WTC11 (cell line): ENCODE measurements around the gene ZNF786. TPM values are rescaled to one million over a fixed set of nuclear protein-coding genes. Genes with fewer than 3 reads are reported as not detected.
A peak's percentile ranks its signal among the peaks of the same experiment; 100 is the strongest.
"Not testable (repeated sequence)": the region's sequence is repeated elsewhere in the genome, so short reads cannot be mapped to it uniquely, and the experiment has no call there.

Source experiments
- ATAC-seq: fragments of 200-7000 bp; cut with Tn5 transposase; 2 replicates; pipeline ENCODE4 v1.10.0; 2021; ENCODE audit warnings: mild to moderate bottlenecking, moderate library complexity
- CTCF ChIA-PET: fragments of 300-600 bp; sonication (Branson Sonifier 250); formaldehyde crosslinking; loops from one replicate; lab custom pipeline; 2021; ENCODE audit warnings: antibody characterized with exemption; lab: Charles Lee
- POLR2A ChIA-PET: fragments of 350-600 bp; sonication (Branson Sonifier 250); formaldehyde crosslinking; loops from one replicate; lab custom pipeline; 2021; ENCODE audit warnings: antibody characterized with exemption; lab: Charles Lee
- DNase-seq: peaks from one replicate; pipeline ENCODE4 v3.0.0; 2021; ENCODE audit warnings: low spot score
- H3K27ac Mint-ChIP-seq: 2 replicates; pipeline ENCODE4 v1.8.0; 2021; ENCODE audit warnings: mixed read lengths
- H3K27me3 Mint-ChIP-seq: 2 replicates; pipeline ENCODE4 v1.8.0; 2021; ENCODE audit warnings: low read depth, mild to moderate bottlenecking, moderate library complexity, mixed read lengths
- H3K36me3 Mint-ChIP-seq: 2 replicates; pipeline ENCODE4 v1.8.0; 2021; ENCODE audit warnings: mixed read lengths
- H3K4me1 Mint-ChIP-seq: 2 replicates; pipeline ENCODE4 v1.8.0; 2022; ENCODE audit warnings: mixed read lengths
- H3K4me3 Mint-ChIP-seq: 2 replicates; pipeline ENCODE4 v1.8.0; 2021; ENCODE audit warnings: mild to moderate bottlenecking, moderate library complexity, mixed read lengths
- H3K9me3 Mint-ChIP-seq: 2 replicates; pipeline ENCODE4 v1.8.0; 2021; ENCODE audit warnings: mixed read lengths
- ATF1 ChIP-seq: sonication (generic); formaldehyde crosslinking; IDR thresholded peaks from 2 replicates; pipeline ENCODE4 v1.8.1; 2023; ENCODE audit warnings: mild to moderate bottlenecking, moderate library complexity, missing genetic modification reagents
- CTCF ChIP-seq: fragments of 200-600 bp; IDR thresholded peaks from 2 replicates; pipeline ENCODE4 v1.8.0; 2022; ENCODE audit warnings: antibody characterized with exemption
- E2F1 ChIP-seq: sonication (generic); formaldehyde crosslinking; IDR thresholded peaks from 2 replicates; pipeline ENCODE4 v1.8.0; 2022; ENCODE audit warnings: mild to moderate bottlenecking, missing genetic modification reagents
- FOXJ3 ChIP-seq: sonication (generic); formaldehyde crosslinking; IDR thresholded peaks from 2 replicates; pipeline ENCODE4 v1.9.0; 2021; ENCODE audit warnings: missing genetic modification reagents, mild to moderate bottlenecking, borderline replicate concordance
- GRHL2 ChIP-seq: fragments of 250-450 bp; sonication (Bioruptor Pico); IDR thresholded peaks from 2 replicates; pipeline ENCODE4 v1.8.0; 2022; ENCODE audit warnings: mild to moderate bottlenecking, moderate library complexity; ENCODE audit not compliant: insufficient replicate concordance, severe bottlenecking
- GTF2I ChIP-seq: fragments of 250-450 bp; sonication (Bioruptor Pico); conservative IDR thresholded peaks from 2 replicates; pipeline ENCODE4 v1.4.0; 2021; ENCODE audit warnings: mild to moderate bottlenecking
- HMGA2 ChIP-seq: fragments of 250-450 bp; sonication (Bioruptor Pico); IDR thresholded peaks from 2 replicates; pipeline ENCODE4 v1.4.0; 2021; ENCODE audit warnings: mild to moderate bottlenecking, moderate library complexity
- IRF1 ChIP-seq: sonication (generic); formaldehyde crosslinking; IDR thresholded peaks from 2 replicates; pipeline ENCODE4 v1.8.0; 2023; ENCODE audit warnings: missing genetic modification reagents
- NFATC4 ChIP-seq: fragments of 250-450 bp; sonication (Bioruptor Pico); IDR thresholded peaks from 2 replicates; pipeline ENCODE4 v1.9.0; 2021; ENCODE audit warnings: mild to moderate bottlenecking
- NR2C2 ChIP-seq: sonication (generic); formaldehyde crosslinking; IDR thresholded peaks from 2 replicates; pipeline ENCODE4 v1.8.0; 2022; ENCODE audit warnings: mild to moderate bottlenecking, missing genetic modification reagents
- NR3C1 ChIP-seq: sonication (generic); formaldehyde crosslinking; conservative IDR thresholded peaks from 2 replicates; pipeline ENCODE4 v1.8.1; 2023; ENCODE audit warnings: low read depth, mild to moderate bottlenecking, missing genetic modification reagents
- SMAD4 ChIP-seq: sonication (generic); formaldehyde crosslinking; IDR thresholded peaks from 2 replicates; pipeline ENCODE4 v1.8.0; 2022; ENCODE audit warnings: mild to moderate bottlenecking, missing genetic modification reagents
- TEAD1 ChIP-seq: sonication (generic); formaldehyde crosslinking; IDR thresholded peaks from 2 replicates; pipeline ENCODE4 v1.8.0; 2022; ENCODE audit warnings: mild to moderate bottlenecking, missing genetic modification reagents
- ZNF219 ChIP-seq: sonication (generic); formaldehyde crosslinking; IDR thresholded peaks from 2 replicates; pipeline ENCODE4 v1.8.0; 2023; ENCODE audit warnings: missing genetic modification reagents, mild to moderate bottlenecking, borderline replicate concordance
- ZNF423 ChIP-seq: fragments of 250-450 bp; sonication (Bioruptor Pico); IDR thresholded peaks from 2 replicates; pipeline ENCODE4 v2.1.2; 2022; ENCODE audit warnings: mild to moderate bottlenecking, moderate library complexity
- total RNA-seq: library from RNA; stranded (reverse); gene quantifications from 3 replicates; pipeline ENCODE4 v1.2.3, GENCODE V29; 2021
- TF ChIP-seq, protein P1 (sequence below): sonication (generic); formaldehyde crosslinking; IDR thresholded peaks from 2 replicates; pipeline ENCODE4 v1.8.1; 2022; ENCODE audit warnings: mild to moderate bottlenecking, missing genetic modification reagents, moderate library complexity, borderline replicate concordance
- TF ChIP-seq, protein P2 (sequence below): sonication (generic); formaldehyde crosslinking; IDR thresholded peaks from 2 replicates; pipeline ENCODE4 v1.8.1; 2022; ENCODE audit warnings: missing genetic modification reagents, borderline replicate concordance
- TF ChIP-seq, protein P3 (sequence below): sonication (generic); formaldehyde crosslinking; IDR thresholded peaks from 2 replicates; pipeline ENCODE4 v1.8.1; 2023; ENCODE audit warnings: mild to moderate bottlenecking, moderate library complexity, missing genetic modification reagents

Gene ZNF786
- total RNA-seq, 1 experiment from 2014 or later: 11.4 TPM

- H3K27me3 Mint-ChIP-seq, H3K4me3 Mint-ChIP-seq, ATAC-seq, H3K36me3 Mint-ChIP-seq, DNase-seq, POLR2A ChIA-PET, H3K4me1 Mint-ChIP-seq, H3K9me3 Mint-ChIP-seq: not testable (repeated sequence)
- peak overlapping the region; percentile 15; the same call in 1 of the 2 replicates for H3K27ac Mint-ChIP-seq
- CTCF ChIA-PET: interaction anchor here (0.6 to 3.3 kb wide), 2 partner anchors 9 to 174 kb away, joined by 3 to 15 read pairs; no protein-coding TSS in a partner anchor
These were observed 28.2 kb downstream of the ZNF786 start for GRCh38 chr7:149062217-149062899.

DNA sequence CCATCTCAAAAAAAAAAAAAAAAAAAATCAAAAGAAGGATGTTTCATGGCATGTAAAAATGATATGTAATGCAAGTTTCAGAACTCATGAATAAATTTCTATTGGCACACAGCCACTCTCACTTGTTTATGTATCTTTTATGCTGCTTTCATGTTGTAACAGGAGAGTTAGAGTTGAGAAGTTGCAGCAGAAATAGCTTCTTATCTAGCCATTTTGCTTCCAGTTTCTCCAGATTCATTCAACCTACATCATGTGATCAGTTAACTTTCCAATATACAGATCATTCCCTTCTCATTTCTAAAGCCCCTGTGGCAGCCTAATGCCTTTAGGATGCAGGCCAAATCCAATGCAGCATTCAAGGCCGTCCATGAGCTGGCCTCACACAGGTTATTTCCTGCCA lies 30.4 kb downstream of the ZNF786 start:
- ATAC-seq (no peak), DNase-seq (no peak)
- Mint-ChIP-seq H3K9me3 (peaks cover 13% of the 10 kb centered on the region), H3K4me1 (peaks cover 5% of the 10 kb centered on the region), H3K36me3 (no peaks in the 10 kb centered on the region), H3K27me3 (no peaks in the 10 kb centered on the region), H3K4me3 (no peak overlapping the region), H3K27ac (peak overlapping the region; percentile 84; the same call in 1 of the 2 replicates)
- TF ChIP-seq NR3C1 (CRISPR knock-in tag) (no peak), GRHL2 (CRISPR knock-in tag) (no peak), NR2C2 (CRISPR knock-in tag) (no peak), ATF1 (CRISPR knock-in tag) (no peak), ZNF423 (CRISPR knock-in tag) (no peak), SMAD4 (no peak)
- TF ChIP-seq, protein P1, sequence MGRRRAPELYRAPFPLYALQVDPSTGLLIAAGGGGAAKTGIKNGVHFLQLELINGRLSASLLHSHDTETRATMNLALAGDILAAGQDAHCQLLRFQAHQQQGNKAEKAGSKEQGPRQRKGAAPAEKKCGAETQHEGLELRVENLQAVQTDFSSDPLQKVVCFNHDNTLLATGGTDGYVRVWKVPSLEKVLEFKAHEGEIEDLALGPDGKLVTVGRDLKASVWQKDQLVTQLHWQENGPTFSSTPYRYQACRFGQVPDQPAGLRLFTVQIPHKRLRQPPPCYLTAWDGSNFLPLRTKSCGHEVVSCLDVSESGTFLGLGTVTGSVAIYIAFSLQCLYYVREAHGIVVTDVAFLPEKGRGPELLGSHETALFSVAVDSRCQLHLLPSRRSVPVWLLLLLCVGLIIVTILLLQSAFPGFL (CRISPR knock-in tag): no peak
- TF ChIP-seq, protein P2, sequence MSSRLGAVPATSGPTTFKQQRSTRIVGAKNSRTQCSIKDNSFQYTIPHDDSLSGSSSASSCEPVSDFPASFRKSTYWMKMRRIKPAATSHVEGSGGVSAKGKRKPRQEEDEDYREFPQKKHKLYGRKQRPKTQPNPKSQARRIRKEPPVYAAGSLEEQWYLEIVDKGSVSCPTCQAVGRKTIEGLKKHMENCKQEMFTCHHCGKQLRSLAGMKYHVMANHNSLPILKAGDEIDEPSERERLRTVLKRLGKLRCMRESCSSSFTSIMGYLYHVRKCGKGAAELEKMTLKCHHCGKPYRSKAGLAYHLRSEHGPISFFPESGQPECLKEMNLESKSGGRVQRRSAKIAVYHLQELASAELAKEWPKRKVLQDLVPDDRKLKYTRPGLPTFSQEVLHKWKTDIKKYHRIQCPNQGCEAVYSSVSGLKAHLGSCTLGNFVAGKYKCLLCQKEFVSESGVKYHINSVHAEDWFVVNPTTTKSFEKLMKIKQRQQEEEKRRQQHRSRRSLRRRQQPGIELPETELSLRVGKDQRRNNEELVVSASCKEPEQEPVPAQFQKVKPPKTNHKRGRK (CRISPR knock-in tag): no peak
- CTCF ChIA-PET: interaction anchor here (1.2 to 3.3 kb wide), 3 partner anchors 11 to 94 kb away, joined by 3 to 15 read pairs (median 3); no protein-coding TSS in a partner anchor
- POLR2A ChIA-PET: no interaction called here

- Mint-ChIP-seq H3K27me3 (no peaks in the 10 kb centered on the region; the same call in 1 of the 2 replicates), H3K4me3 (no peak overlapping the region), H3K27ac (no peak overlapping the region), H3K36me3 (no peaks in the 10 kb centered on the region), H3K9me3 (peaks cover 18% of the 10 kb centered on the region), H3K4me1 (no peaks in the 10 kb centered on the region)
- POLR2A ChIA-PET: no interaction called here
- DNase-seq (no peak), ATAC-seq (no peak)
- CTCF ChIA-PET: interaction anchor here (1.5 to 3.0 kb wide), 2 partner anchors 12 to 48 kb away, joined by 4 to 13 read pairs; no protein-coding TSS in a partner anchor
- TF ChIP-seq E2F1 (CRISPR knock-in tag): no peak
- TF ChIP-seq CTCF: no peak
- TF ChIP-seq ZNF219 (CRISPR knock-in tag): no peak
- no peak for TF ChIP-seq NFATC4 (CRISPR knock-in tag)
- no peak for TF ChIP-seq TEAD1 (CRISPR knock-in tag)
- TF ChIP-seq, protein P2 (CRISPR knock-in tag): no peak
- TF ChIP-seq GTF2I: no peak
- TF ChIP-seq FOXJ3 (CRISPR knock-in tag): no peak
- TF ChIP-seq GRHL2 (CRISPR knock-in tag): no peak
- no peak for TF ChIP-seq HMGA2 (CRISPR knock-in tag)
- TF ChIP-seq, protein P3, sequence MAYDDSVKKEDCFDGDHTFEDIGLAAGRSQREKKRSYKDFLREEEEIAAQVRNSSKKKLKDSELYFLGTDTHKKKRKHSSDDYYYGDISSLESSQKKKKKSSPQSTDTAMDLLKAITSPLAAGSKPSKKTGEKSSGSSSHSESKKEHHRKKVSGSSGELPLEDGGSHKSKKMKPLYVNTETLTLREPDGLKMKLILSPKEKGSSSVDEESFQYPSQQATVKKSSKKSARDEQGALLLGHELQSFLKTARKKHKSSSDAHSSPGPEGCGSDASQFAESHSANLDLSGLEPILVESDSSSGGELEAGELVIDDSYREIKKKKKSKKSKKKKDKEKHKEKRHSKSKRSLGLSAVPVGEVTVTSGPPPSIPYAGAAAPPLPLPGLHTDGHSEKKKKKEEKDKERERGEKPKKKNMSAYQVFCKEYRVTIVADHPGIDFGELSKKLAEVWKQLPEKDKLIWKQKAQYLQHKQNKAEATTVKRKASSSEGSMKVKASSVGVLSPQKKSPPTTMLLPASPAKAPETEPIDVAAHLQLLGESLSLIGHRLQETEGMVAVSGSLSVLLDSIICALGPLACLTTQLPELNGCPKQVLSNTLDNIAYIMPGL: no peak
- TF ChIP-seq NR2C2 (CRISPR knock-in tag): no peak
- no peak for TF ChIP-seq IRF1 (CRISPR knock-in tag)
These were observed 36.6 kb downstream of the ZNF786 start for GRCh38 chr7:149053885-149054284.
